ENCODE data around the gene ZYX. TPM values are rescaled to one million over a fixed set of nuclear protein-coding genes. Genes with fewer than 3 reads are reported as not detected.

The ZYX gene
- total RNA-seq, 1 experiment from 2014 or later: 237 TPM

DNA sequence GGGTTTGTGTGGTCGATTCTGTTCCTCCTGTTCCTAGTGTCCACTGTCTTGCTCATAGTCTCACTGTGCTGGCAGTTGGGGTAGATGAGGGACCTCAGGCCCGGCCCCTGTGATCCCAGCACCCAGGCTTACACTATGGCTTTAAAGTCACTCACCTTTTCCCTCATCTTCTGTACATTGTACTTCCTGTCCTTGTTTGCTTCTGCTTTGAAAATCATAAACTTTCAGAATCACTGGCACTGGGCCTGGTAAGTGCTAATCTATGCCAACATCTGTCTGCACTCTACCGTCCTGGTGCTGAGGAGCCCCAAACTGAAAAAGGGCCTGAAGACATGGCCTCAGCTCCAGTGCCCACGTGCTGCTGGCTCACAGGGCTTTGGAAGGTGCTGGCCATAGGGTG lies 56.4 kb downstream of the ZYX start:
- H3K27me3 Mint-ChIP-seq (ENCODE audit: low read depth): no peaks in the 10 kb centered on the region; the same call in none of the 2 replicates
- no CpG with 5 or more reads among the region's 4 CpGs for WGBS (ENCODE audit: extremely low coverage, insufficient read length, low lambda C conversion rate)
- Histone ChIP-seq H3K56ac (ENCODE audit: insufficient read length, low read depth, low read length) (no peak overlapping the region), H3K23me2 (ENCODE audit: insufficient read length, low read depth, low read length, poor library complexity, severe bottlenecking) (no peaks in the 10 kb centered on the region), H2AFZ (ENCODE audit: low read length) (no peak overlapping the region), H3K4me2 (ENCODE audit: insufficient read depth, insufficient read length, low read length) (no peak overlapping the region), H3K23ac (ENCODE audit: insufficient read length, low read depth, low read length) (no peak overlapping the region), H2BK15ac (ENCODE audit: low read depth, low read length) (no peak overlapping the region), H3K79me1 (ENCODE audit: insufficient read depth, low read depth, low read length, poor library complexity, severe bottlenecking) (no peaks in the 10 kb centered on the region), H3K9ac (ENCODE audit: extremely low read depth, insufficient read length, low read length) (no peak overlapping the region), H3K9me3 (ENCODE audit: control insufficient read depth, low read depth, low read length) (no peaks in the 10 kb centered on the region), H3K18ac (ENCODE audit: insufficient read length, low read depth, low read length) (no peak overlapping the region), H2BK5ac (ENCODE audit: insufficient read length, low read length) (no peak overlapping the region), H4K20me1 (ENCODE audit: control insufficient read depth, insufficient read depth, insufficient read length) (no peaks in the 10 kb centered on the region), H3K4ac (ENCODE audit: low read depth, low read length) (no peak overlapping the region), H3K27me3 (ENCODE audit: insufficient read depth, low read length) (no peaks in the 10 kb centered on the region), H3T11ph (ENCODE audit: low read length) (no peak overlapping the region), H3K14ac (ENCODE audit: insufficient read depth, low read length) (no peak overlapping the region), H4K8ac (replicated peaks; ENCODE audit: insufficient read length, low read depth, low read length) (no peak overlapping the region), H2BK120ac (ENCODE audit: low read depth, low read length, poor library complexity, severe bottlenecking) (no peak overlapping the region), H2BK12ac (ENCODE audit: insufficient read length, low read depth, low read length) (no peak overlapping the region), H2AK5ac (ENCODE audit: insufficient read length, low read length) (no peak overlapping the region), H4K5ac (ENCODE audit: insufficient read length, low read depth, low read length) (no peak overlapping the region), H3K4me1 (ENCODE audit: insufficient read depth, low read length) (peaks cover 7% of the 10 kb centered on the region; the same call in 1 of the 2 replicates), H3K27ac (ENCODE audit: insufficient read length, low read depth, low read length) (no peak overlapping the region), H3K79me2 (ENCODE audit: insufficient read depth, low read length) (no peaks in the 10 kb centered on the region), H4K91ac (ENCODE audit: insufficient read length, low read depth, low read length) (no peak overlapping the region), H2BK20ac (ENCODE audit: low read depth, low read length, poor library complexity, severe bottlenecking) (no peak overlapping the region)
- no peaks in the 10 kb centered on the region; a peak in 1 of 7 replicates for H3K36me3 Mint-ChIP-seq (ENCODE audit: insufficient read depth in 1 of 3, low read depth in 3 of 3)
- H3K4me3 Mint-ChIP-seq: no peak overlapping the region
- no peak for DNase-seq
- H3K4me1 Mint-ChIP-seq: peaks cover 21% of the 10 kb centered on the region in 2 experiments
- no peaks in the 10 kb centered on the region for H3K9me3 Mint-ChIP-seq
- TF ChIP-seq, protein P1, sequence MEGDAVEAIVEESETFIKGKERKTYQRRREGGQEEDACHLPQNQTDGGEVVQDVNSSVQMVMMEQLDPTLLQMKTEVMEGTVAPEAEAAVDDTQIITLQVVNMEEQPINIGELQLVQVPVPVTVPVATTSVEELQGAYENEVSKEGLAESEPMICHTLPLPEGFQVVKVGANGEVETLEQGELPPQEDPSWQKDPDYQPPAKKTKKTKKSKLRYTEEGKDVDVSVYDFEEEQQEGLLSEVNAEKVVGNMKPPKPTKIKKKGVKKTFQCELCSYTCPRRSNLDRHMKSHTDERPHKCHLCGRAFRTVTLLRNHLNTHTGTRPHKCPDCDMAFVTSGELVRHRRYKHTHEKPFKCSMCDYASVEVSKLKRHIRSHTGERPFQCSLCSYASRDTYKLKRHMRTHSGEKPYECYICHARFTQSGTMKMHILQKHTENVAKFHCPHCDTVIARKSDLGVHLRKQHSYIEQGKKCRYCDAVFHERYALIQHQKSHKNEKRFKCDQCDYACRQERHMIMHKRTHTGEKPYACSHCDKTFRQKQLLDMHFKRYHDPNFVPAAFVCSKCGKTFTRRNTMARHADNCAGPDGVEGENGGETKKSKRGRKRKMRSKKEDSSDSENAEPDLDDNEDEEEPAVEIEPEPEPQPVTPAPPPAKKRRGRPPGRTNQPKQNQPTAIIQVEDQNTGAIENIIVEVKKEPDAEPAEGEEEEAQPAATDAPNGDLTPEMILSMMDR (conservative IDR thresholded peaks at IDR 0.05): no peak
- H3K27ac Mint-ChIP-seq: no peak overlapping the region
